ENCODE results near the gene TNFRSF19. TPM values are rescaled to one million over a fixed set of nuclear protein-coding genes. Genes with fewer than 3 reads are reported as not detected.

Gene TNFRSF19
- total and polyA plus RNA-seq, 2 of the 13 experiments (the other 11 are each of a cell fraction or from before 2014, with no cell fraction given): 75.3 to 77.7 TPM

- TF ChIP-seq YEATS4 (CRISPR knock-in tag; IDR thresholded peaks at IDR 0.05; ENCODE audit: borderline replicate concordance) (0 out of 2 replicates have a peak, but pooled peaks have one; percentile 42), DMAP1 (CRISPR knock-in tag; IDR thresholded peaks at IDR 0.05) (peak; percentile 36; the same call in 1 of the 2 replicates), NFAT5 (CRISPR knock-in tag; IDR thresholded peaks at IDR 0.05) (no peak), TFDP1 (CRISPR knock-in tag; IDR thresholded peaks at IDR 0.05; ENCODE audit: borderline replicate concordance) (peak; percentile 72; the same call in 1 of the 2 replicates), ZBTB21 (CRISPR knock-in tag; IDR thresholded peaks at IDR 0.05) (no peak), ZNF264 (CRISPR knock-in tag; IDR thresholded peaks at IDR 0.05) (peak; percentile 66; the same call in 1 of the 2 replicates), RERE (CRISPR knock-in tag; IDR thresholded peaks at IDR 0.05; ENCODE audit: low read depth) (0 out of 2 replicates have a peak, but pooled peaks have one; percentile 72), NFE2L1 (CRISPR knock-in tag; IDR thresholded peaks at IDR 0.05; ENCODE audit: borderline replicate concordance) (no peak), ZNF121 (CRISPR knock-in tag; IDR thresholded peaks at IDR 0.05) (peak; percentile 40; the same call in 1 of the 2 replicates), RFX1 (IDR thresholded peaks at IDR 0.05) (no peak), KDM4B (CRISPR knock-in tag; IDR thresholded peaks at IDR 0.05) (no peak; the same call in 1 of the 2 replicates), HNRNPH1 (optimal IDR thresholded peaks at IDR 0.05; ENCODE audit: low read depth, low read length) (no peak), ZBTB7B (CRISPR knock-in tag; IDR thresholded peaks at IDR 0.05) (peak; percentile 70; the same call in 1 of the 2 replicates), CCDC6 (CRISPR knock-in tag; IDR thresholded peaks at IDR 0.05) (peak; percentile 41; the same call in 1 of the 2 replicates), ZNF773 (CRISPR knock-in tag; IDR thresholded peaks at IDR 0.05; ENCODE audit: borderline replicate concordance) (no peak), MTF1 (CRISPR knock-in tag; IDR thresholded peaks at IDR 0.05) (no peak; the same call in 1 of the 2 replicates), MTA1 (CRISPR knock-in tag; IDR thresholded peaks at IDR 0.05; ENCODE audit: borderline replicate concordance) (peak; percentile 80; the same call in 1 of the 2 replicates), SMARCC2 (IDR thresholded peaks at IDR 0.05) (no peak), ZNF652 (CRISPR knock-in tag; IDR thresholded peaks at IDR 0.05; ENCODE audit: borderline replicate concordance, low read depth) (peak; percentile 46; the same call in 1 of the 2 replicates)
These were observed 45.3 kb downstream of the TNFRSF19 start (continued) for GRCh38 chr13:23615395-23616081.
